HG03159 (cell line): ENCODE data around the gene LMCD1.

Experiments used
- ATAC-seq: cut with Tn5 transposase; IDR thresholded peaks from one replicate; pipeline ENCODE4 v1.9.1; 2021; ENCODE audit warnings: mild to moderate bottlenecking, moderate library complexity; ENCODE audit not compliant: unreplicated experiment

LMCD1 gene

GRCh38 chr3:8608041-8608790, 106.6 kb downstream of the LMCD1 start:
- ATAC-seq, result no peak

- no peak for ATAC-seq
Measured at GRCh38 chr3:8608791-8609467, 107.3 kb downstream of the LMCD1 start.

- ATAC-seq, result no peak
Measured at GRCh38 chr3:8610951-8611350, 109.3 kb downstream of the LMCD1 start.

GRCh38 chr3:8617921-8618320, 116.3 kb downstream of the LMCD1 start:
- no peak for ATAC-seq

GRCh38 chr3:8618950-8619349, 117.3 kb downstream of the LMCD1 start:
- no peak for ATAC-seq

GRCh38 chr3:8619548-8619947, 117.9 kb downstream of the LMCD1 start:
- ATAC-seq, result no peak

GRCh38 chr3:8621141-8621540, 119.5 kb downstream of the LMCD1 start:
- ATAC-seq, result no peak

GRCh38 chr3:8621872-8622271, 120.2 kb downstream of the LMCD1 start:
- ATAC-seq, result no peak

- peak; percentile 92 for ATAC-seq
Measured at GRCh38 chr3:8622873-8623691, 121.5 kb downstream of the LMCD1 start.

- ATAC-seq, result no peak
Measured at GRCh38 chr3:8623741-8624140, 122.1 kb downstream of the LMCD1 start.
